Measurements from ENCODE around the gene TTC4.

Gene TTC4

DNA sequence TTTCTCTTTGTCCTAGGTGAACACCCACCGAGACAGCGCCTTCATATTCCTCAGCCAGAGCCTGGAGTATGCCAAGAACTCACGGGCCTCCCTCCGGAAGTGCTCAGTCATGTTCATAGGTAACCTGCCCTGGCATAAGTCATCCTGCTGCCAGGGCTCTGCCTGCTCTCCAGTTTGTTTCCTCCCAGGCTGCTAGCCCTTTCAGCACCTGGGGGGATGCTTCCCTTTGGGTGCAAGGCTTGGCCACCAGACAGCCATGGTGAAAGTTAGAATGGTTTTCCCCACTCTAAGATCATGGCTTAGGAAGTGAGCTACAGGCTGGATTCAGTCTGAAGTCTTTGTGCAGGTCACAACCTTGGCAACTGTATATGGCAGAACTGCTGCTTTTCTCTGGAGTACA is 9.2 kb upstream of the TTC4 start:
- no peaks in the 10 kb centered on the region for H3K9me3 ChIP-seq (ENCODE audit: severe bottlenecking)
- DNase-seq (ENCODE audit: low spot score) (no peak), ATAC-seq (ENCODE audit: low read depth) (no peak)
- TF ChIP-seq, protein P1, sequence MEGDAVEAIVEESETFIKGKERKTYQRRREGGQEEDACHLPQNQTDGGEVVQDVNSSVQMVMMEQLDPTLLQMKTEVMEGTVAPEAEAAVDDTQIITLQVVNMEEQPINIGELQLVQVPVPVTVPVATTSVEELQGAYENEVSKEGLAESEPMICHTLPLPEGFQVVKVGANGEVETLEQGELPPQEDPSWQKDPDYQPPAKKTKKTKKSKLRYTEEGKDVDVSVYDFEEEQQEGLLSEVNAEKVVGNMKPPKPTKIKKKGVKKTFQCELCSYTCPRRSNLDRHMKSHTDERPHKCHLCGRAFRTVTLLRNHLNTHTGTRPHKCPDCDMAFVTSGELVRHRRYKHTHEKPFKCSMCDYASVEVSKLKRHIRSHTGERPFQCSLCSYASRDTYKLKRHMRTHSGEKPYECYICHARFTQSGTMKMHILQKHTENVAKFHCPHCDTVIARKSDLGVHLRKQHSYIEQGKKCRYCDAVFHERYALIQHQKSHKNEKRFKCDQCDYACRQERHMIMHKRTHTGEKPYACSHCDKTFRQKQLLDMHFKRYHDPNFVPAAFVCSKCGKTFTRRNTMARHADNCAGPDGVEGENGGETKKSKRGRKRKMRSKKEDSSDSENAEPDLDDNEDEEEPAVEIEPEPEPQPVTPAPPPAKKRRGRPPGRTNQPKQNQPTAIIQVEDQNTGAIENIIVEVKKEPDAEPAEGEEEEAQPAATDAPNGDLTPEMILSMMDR (IDR thresholded peaks at IDR 0.05; ENCODE audit: poor library complexity, severe bottlenecking), result no peak
- no peaks in the 10 kb centered on the region for H3K36me3 ChIP-seq (ENCODE audit: low read depth)
- no peak overlapping the region for H3K27ac ChIP-seq (ENCODE audit: poor library complexity, severe bottlenecking)
- no peak overlapping the region for H3K4me3 ChIP-seq (ENCODE audit: severe bottlenecking)
- no peaks in the 10 kb centered on the region for H3K4me1 ChIP-seq (ENCODE audit: insufficient read depth, poor library complexity, severe bottlenecking)
- H3K27me3 ChIP-seq (ENCODE audit: insufficient read depth, poor library complexity, severe bottlenecking), result no peaks in the 10 kb centered on the region

DNA sequence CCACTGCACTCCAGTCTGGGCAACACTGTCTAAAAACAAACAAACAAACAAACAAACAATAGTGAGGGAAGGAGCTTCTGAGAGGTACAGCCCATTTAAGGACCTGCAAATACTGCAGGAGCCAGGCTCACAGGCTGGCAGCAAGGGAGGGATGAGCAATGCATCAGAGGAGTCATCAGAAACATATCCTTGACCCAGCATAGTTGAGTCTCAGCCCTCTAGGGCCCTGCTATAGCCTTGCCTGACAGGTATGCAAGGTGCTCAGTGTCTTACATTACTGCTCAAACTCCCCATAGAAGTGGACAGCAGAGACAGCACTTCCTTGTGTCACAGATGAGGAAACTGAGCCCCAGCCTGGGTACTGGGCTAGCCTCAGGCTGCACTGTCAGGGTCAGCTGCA is 7.3 kb upstream of the TTC4 start:
- no peak for DNase-seq (ENCODE audit: low spot score)
- Histone ChIP-seq H3K27me3 (ENCODE audit: insufficient read depth, poor library complexity, severe bottlenecking) (no peaks in the 10 kb centered on the region), H3K4me1 (ENCODE audit: insufficient read depth, poor library complexity, severe bottlenecking) (no peaks in the 10 kb centered on the region), H3K9me3 (ENCODE audit: severe bottlenecking) (no peaks in the 10 kb centered on the region), H3K36me3 (ENCODE audit: low read depth) (no peaks in the 10 kb centered on the region), H3K27ac (ENCODE audit: poor library complexity, severe bottlenecking) (no peak overlapping the region), H3K4me3 (ENCODE audit: severe bottlenecking) (no peak overlapping the region)
- ATAC-seq (ENCODE audit: low read depth), result peak; percentile 35; the same call in 1 of the 3 replicates
- TF ChIP-seq, protein P1 (IDR thresholded peaks at IDR 0.05; ENCODE audit: poor library complexity, severe bottlenecking), result no peak

DNA sequence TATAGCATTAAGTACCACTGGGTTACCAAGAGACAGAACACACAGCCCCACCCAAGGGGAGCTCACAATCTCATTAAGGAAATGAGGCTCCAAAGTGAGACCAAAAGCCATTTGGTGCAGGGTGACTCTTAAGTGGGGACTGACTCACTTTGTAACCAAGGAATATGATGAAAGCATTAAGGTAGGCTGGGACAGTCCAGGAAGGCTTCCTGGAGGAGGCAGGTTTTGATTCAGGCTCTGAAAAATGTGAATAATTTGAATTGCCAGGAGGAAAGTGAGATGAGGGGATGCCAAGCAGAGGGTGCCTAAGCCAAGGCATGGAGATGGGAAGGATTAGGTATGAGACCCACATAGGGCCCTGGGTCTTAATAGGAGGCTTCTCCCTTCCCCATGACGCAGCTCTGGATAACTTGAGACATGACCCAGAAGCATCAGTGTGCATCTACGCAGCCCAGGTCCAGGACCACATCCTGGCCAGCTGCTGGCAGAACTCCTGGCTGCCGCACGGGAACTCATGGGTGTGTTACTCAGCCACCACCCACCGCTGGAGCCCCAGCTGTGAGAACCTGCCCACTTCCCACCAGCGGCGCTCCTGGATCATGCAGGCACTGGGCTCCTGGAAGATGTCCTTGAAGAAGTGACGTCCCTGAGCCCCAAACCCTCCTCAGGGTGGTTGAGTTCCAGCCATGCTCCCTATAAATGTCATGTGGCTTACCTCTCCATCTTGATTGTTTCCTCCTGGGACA is 5.9 kb upstream of the TTC4 start:
- H3K4me1 ChIP-seq (ENCODE audit: insufficient read depth, poor library complexity, severe bottlenecking), result no peaks in the 10 kb centered on the region
- H3K27me3 ChIP-seq (ENCODE audit: insufficient read depth, poor library complexity, severe bottlenecking), result no peaks in the 10 kb centered on the region
- DNase-seq (ENCODE audit: low spot score) (no peak), ATAC-seq (ENCODE audit: low read depth) (no peak)
- H3K27ac ChIP-seq (ENCODE audit: poor library complexity, severe bottlenecking), result no peak overlapping the region
- H3K4me3 ChIP-seq (ENCODE audit: severe bottlenecking), result no peak overlapping the region
- TF ChIP-seq, protein P1 (IDR thresholded peaks at IDR 0.05; ENCODE audit: poor library complexity, severe bottlenecking), result no peak
- H3K36me3 ChIP-seq (ENCODE audit: low read depth), result no peaks in the 10 kb centered on the region
- H3K9me3 ChIP-seq (ENCODE audit: severe bottlenecking), result no peaks in the 10 kb centered on the region

DNA sequence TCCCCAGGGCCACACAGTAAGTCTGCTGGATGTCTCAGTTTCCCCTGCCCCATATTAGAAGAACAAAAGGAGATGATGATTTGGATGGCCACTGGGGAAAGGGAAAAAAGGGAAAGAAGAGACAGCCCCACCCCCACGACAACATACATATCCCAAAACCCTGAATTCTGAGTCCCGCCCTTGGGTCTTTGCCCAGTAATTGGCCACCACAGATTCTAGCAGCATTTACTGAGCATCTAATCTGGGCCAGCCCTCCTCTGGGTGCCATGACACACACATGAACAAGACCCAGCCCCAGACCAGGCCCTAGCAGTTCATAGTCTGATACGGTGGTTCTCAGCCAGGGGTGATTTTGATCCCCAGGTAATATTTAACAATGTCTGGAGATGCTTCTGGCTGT is 5.2 kb upstream of the TTC4 start:
- Histone ChIP-seq H3K36me3 (ENCODE audit: low read depth) (no peaks in the 10 kb centered on the region), H3K27me3 (ENCODE audit: insufficient read depth, poor library complexity, severe bottlenecking) (no peaks in the 10 kb centered on the region), H3K4me3 (ENCODE audit: severe bottlenecking) (no peak overlapping the region), H3K9me3 (ENCODE audit: severe bottlenecking) (no peaks in the 10 kb centered on the region), H3K27ac (ENCODE audit: poor library complexity, severe bottlenecking) (no peak overlapping the region), H3K4me1 (ENCODE audit: insufficient read depth, poor library complexity, severe bottlenecking) (no peaks in the 10 kb centered on the region)
- TF ChIP-seq, protein P1 (IDR thresholded peaks at IDR 0.05; ENCODE audit: poor library complexity, severe bottlenecking), result no peak
- no peak for ATAC-seq (ENCODE audit: low read depth)
- no peak for DNase-seq (ENCODE audit: low spot score)

DNA sequence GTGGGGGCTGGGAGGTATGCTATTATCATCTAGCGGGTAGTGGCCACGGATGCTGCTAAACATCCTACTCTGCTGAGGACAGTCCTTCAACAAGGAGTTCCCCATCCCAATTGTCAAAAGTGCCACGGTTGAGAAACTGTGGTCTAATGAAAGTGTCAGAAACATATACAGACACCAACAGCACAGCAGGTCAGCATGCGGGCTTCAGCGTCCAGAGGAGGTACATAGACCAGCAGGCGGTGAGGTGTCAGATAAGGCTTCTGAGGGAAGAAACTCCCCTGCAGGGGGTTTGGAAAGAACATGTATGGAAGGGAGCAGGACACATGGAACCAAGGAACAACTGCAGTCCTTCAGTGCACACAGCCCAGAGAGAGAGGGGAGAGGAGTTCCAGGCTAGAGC is 4.8 kb upstream of the TTC4 start:
- no peak overlapping the region for H3K27ac ChIP-seq (ENCODE audit: poor library complexity, severe bottlenecking)
- no peak overlapping the region for H3K4me3 ChIP-seq (ENCODE audit: severe bottlenecking)
- H3K27me3 ChIP-seq (ENCODE audit: insufficient read depth, poor library complexity, severe bottlenecking), result no peaks in the 10 kb centered on the region
- no peaks in the 10 kb centered on the region for H3K36me3 ChIP-seq (ENCODE audit: low read depth)
- H3K4me1 ChIP-seq (ENCODE audit: insufficient read depth, poor library complexity, severe bottlenecking), result no peaks in the 10 kb centered on the region
- TF ChIP-seq, protein P1 (IDR thresholded peaks at IDR 0.05; ENCODE audit: poor library complexity, severe bottlenecking), result no peak
- DNase-seq (ENCODE audit: low spot score), result no peak
- no peak for ATAC-seq (ENCODE audit: low read depth)
- no peaks in the 10 kb centered on the region for H3K9me3 ChIP-seq (ENCODE audit: severe bottlenecking)
